MCF 10A (cell line): ENCODE data around the gene LRMDA. TPM values are rescaled to one million over a fixed set of nuclear protein-coding genes. Genes with fewer than 3 reads are reported as not detected.
"Not testable (repeated sequence)": the region's sequence is repeated elsewhere in the genome, so short reads cannot be mapped to it uniquely, and the experiment has no call there.

Experiments
- BruUV-seq: library from RNA; stranded (reverse); fragments of 400-500 nt; replicated peaks from 2 replicates; lab custom pipeline; 2021; lab: Mats Ljungman, UMichigan
- CTCF ChIA-PET: fragments of 300-600 bp; sonication (Branson Sonifier 250); formaldehyde crosslinking; extraction: SDS; loops from one replicate; lab custom pipeline; 2021; ENCODE audit warnings: antibody characterized with exemption, inconsistent platforms; lab: Yijun Ruan, JAX
- POLR2A ChIA-PET: fragments of 300-600, 350-650 bp; sonication (Branson Sonifier 250); formaldehyde crosslinking; extraction: SDS; loops from one replicate; lab custom pipeline; 2020; ENCODE audit warnings: antibody characterized with exemption, inconsistent platforms; lab: Yijun Ruan, JAX
- DNase-seq: peaks from one replicate; pipeline ENCODE4 v3.0.0-alpha.2; 2018; ENCODE audit not compliant: unreplicated experiment
- H3K27ac Mint-ChIP-seq: one replicate; pipeline ENCODE4 v1.8.0; 2022; ENCODE audit warnings: mild to moderate bottlenecking, low read depth, mixed read lengths; ENCODE audit not compliant: unreplicated experiment
- H3K27me3 Mint-ChIP-seq: one replicate; pipeline ENCODE4 v1.8.0; 2022; ENCODE audit warnings: mixed read lengths; ENCODE audit not compliant: insufficient read depth, unreplicated experiment
- H3K36me3 Mint-ChIP-seq: one replicate; pipeline ENCODE4 v1.8.0; 2022; ENCODE audit warnings: mild to moderate bottlenecking, moderate library complexity, mixed read lengths; ENCODE audit not compliant: insufficient read depth, unreplicated experiment
- H3K4me1 Mint-ChIP-seq: one replicate; pipeline ENCODE4 v1.8.0; 2022; ENCODE audit warnings: mixed read lengths; ENCODE audit not compliant: insufficient read depth, unreplicated experiment
- H3K4me3 Mint-ChIP-seq: one replicate; pipeline ENCODE4 v1.8.0; 2022; ENCODE audit warnings: mild to moderate bottlenecking, moderate library complexity, mixed read lengths; ENCODE audit not compliant: unreplicated experiment
- H3K9me3 Mint-ChIP-seq: one replicate; pipeline ENCODE4 v1.8.0; 2022; ENCODE audit warnings: mixed read lengths; ENCODE audit not compliant: unreplicated experiment
- CTCF ChIP-seq: fragments of 200-600 bp; IDR thresholded peaks from one replicate; pipeline ENCODE4 v1.8.0; 2022; ENCODE audit warnings: antibody characterized with exemption, mild to moderate bottlenecking; ENCODE audit not compliant: unreplicated experiment
- intact Hi-C: fragments of 100-400 bp; cut with micrococcal nuclease; formaldehyde crosslinking; loops from 2 replicates; pipeline ENCODE4 v1.14.1; 2022
- total RNA-seq: library from RNA; stranded (reverse); gene quantifications from 2 replicates; pipeline ENCODE4 v1.2.3, GENCODE V29; 2022

The LRMDA gene
- total RNA-seq, 1 experiment from 2014 or later = not detected

GRCh38 chr10:76523791-76524351 is 1092.4 kb downstream of the LRMDA start:
- Mint-ChIP-seq H3K27ac (no peak overlapping the region), H3K36me3 (no peaks in the 10 kb centered on the region), H3K4me1 (no peaks in the 10 kb centered on the region), H3K9me3 (no peaks in the 10 kb centered on the region), H3K27me3 (no peaks in the 10 kb centered on the region), H3K4me3 (no peak overlapping the region)
- intact Hi-C loops = no loop called here
- TF ChIP-seq CTCF = no peak
- BruUV-seq = no TSS peak
- POLR2A ChIA-PET = no interaction called here
- DNase-seq = no peak
- CTCF ChIA-PET = no interaction called here

- CTCF ChIA-PET = interaction anchor here (0.6 kb wide), 1 partner anchor 522 kb away, joined by 4 read pairs; no protein-coding TSS in a partner anchor
Observed at GRCh38 chr10:76526833-76527232, 1095.4 kb downstream of the LRMDA start.

GRCh38 chr10:76540331-76540730 is 1108.9 kb downstream of the LRMDA start:
- no TSS peak for BruUV-seq
- ChIA-PET CTCF (no interaction called here), POLR2A (no interaction called here)
- Mint-ChIP-seq H3K27ac (no peak overlapping the region), H3K4me3 (no peak overlapping the region), H3K27me3 (no peaks in the 10 kb centered on the region), H3K9me3 (no peaks in the 10 kb centered on the region), H3K36me3 (no peaks in the 10 kb centered on the region), H3K4me1 (no peaks in the 10 kb centered on the region)
- no peak for TF ChIP-seq CTCF
- no peak for DNase-seq
- intact Hi-C loops = no loop called here

More at GRCh38 chr10:76526833-76527232, 1095.4 kb downstream of the LRMDA start:
- H3K4me1 Mint-ChIP-seq, H3K27me3 Mint-ChIP-seq, DNase-seq, H3K27ac Mint-ChIP-seq, H3K4me3 Mint-ChIP-seq, intact Hi-C loops, H3K9me3 Mint-ChIP-seq, H3K36me3 Mint-ChIP-seq, BruUV-seq, POLR2A ChIA-PET: not testable (repeated sequence)

- ChIA-PET CTCF (no interaction called here), POLR2A (no interaction called here)
- peak; percentile 20 for DNase-seq
- no peak overlapping the region for H3K27ac Mint-ChIP-seq
- no peaks in the 10 kb centered on the region for H3K9me3 Mint-ChIP-seq
- no peak overlapping the region for H3K4me3 Mint-ChIP-seq
- no peaks in the 10 kb centered on the region for H3K36me3 Mint-ChIP-seq
- no peak for TF ChIP-seq CTCF
- no peaks in the 10 kb centered on the region for H3K27me3 Mint-ChIP-seq
- no TSS peak for BruUV-seq
- H3K4me1 Mint-ChIP-seq = no peaks in the 10 kb centered on the region
- intact Hi-C loops = no loop called here
Observed at GRCh38 chr10:76540786-76541185, 1109.4 kb downstream of the LRMDA start.

GRCh38 chr10:76541852-76542251 is 1110.4 kb downstream of the LRMDA start:
- no peaks in the 10 kb centered on the region for H3K9me3 Mint-ChIP-seq
- intact Hi-C loops = no loop called here

More at GRCh38 chr10:76541852-76542251, 1110.4 kb downstream of the LRMDA start:
- Mint-ChIP-seq H3K27ac (no peak overlapping the region), H3K36me3 (no peaks in the 10 kb centered on the region), H3K27me3 (no peaks in the 10 kb centered on the region), H3K4me3 (no peak overlapping the region), H3K4me1 (no peaks in the 10 kb centered on the region)
- ChIA-PET POLR2A (no interaction called here), CTCF (interaction anchor here (1.5 kb wide), 1 partner anchor 443 kb away, joined by 4 read pairs; no protein-coding TSS in a partner anchor)
- BruUV-seq = no TSS peak
- DNase-seq = no peak
- TF ChIP-seq CTCF = no peak
